ENCODE results near the gene TENM4.

Gene TENM4

GRCh38 chr11:78810559-78811009 is 630.2 kb downstream of the TENM4 start:
- no peak for DNase-seq (ENCODE audit: low spot score)

GRCh38 chr11:78809931-78810541 is 630.8 kb downstream of the TENM4 start:
- DNase-seq (ENCODE audit: low spot score), result no peak

GRCh38 chr11:78808923-78809322 is 631.9 kb downstream of the TENM4 start:
- DNase-seq (ENCODE audit: low spot score), result no peak

- DNase-seq (ENCODE audit: low spot score), result no peak
These were observed 633.5 kb downstream of the TENM4 start for GRCh38 chr11:78807351-78807750.

- DNase-seq (ENCODE audit: low spot score), result no peak
These were observed 634.4 kb downstream of the TENM4 start for GRCh38 chr11:78806214-78807004.

- no peak for DNase-seq (ENCODE audit: low spot score)
These were observed 635.8 kb downstream of the TENM4 start for GRCh38 chr11:78804991-78805390.

- no peak for DNase-seq (ENCODE audit: low spot score)
These were observed 636.8 kb downstream of the TENM4 start for GRCh38 chr11:78803995-78804394.

- DNase-seq (ENCODE audit: low spot score), result no peak
These were observed 638.6 kb downstream of the TENM4 start for GRCh38 chr11:78802058-78802761.

- DNase-seq (ENCODE audit: low spot score), result no peak
These were observed 639.5 kb downstream of the TENM4 start for GRCh38 chr11:78801161-78801884.

GRCh38 chr11:78800756-78801155 is 640.1 kb downstream of the TENM4 start:
- no peak for DNase-seq (ENCODE audit: low spot score)

- no peak for DNase-seq (ENCODE audit: low spot score)
These were observed 640.6 kb downstream of the TENM4 start for GRCh38 chr11:78800096-78800690.

- peak; percentile 42 for DNase-seq (ENCODE audit: low spot score)
These were observed 642.2 kb downstream of the TENM4 start for GRCh38 chr11:78798663-78799062.

GRCh38 chr11:78797559-78797958 is 643.3 kb downstream of the TENM4 start:
- DNase-seq (ENCODE audit: low spot score), result no peak

- no peak for DNase-seq (ENCODE audit: low spot score)
These were observed 643.9 kb downstream of the TENM4 start for GRCh38 chr11:78796956-78797355.

- DNase-seq (ENCODE audit: low spot score), result no peak
These were observed 645.1 kb downstream of the TENM4 start for GRCh38 chr11:78795621-78796261.

GRCh38 chr11:78791964-78792363 is 648.9 kb downstream of the TENM4 start:
- DNase-seq (ENCODE audit: low spot score), result no peak

GRCh38 chr11:78791254-78791653 is 649.6 kb downstream of the TENM4 start:
- no peak for DNase-seq (ENCODE audit: low spot score)

- no peak for DNase-seq (ENCODE audit: low spot score)
These were observed 650.0 kb downstream of the TENM4 start for GRCh38 chr11:78790784-78791183.

- DNase-seq (ENCODE audit: low spot score), result no peak
These were observed 651.5 kb downstream of the TENM4 start for GRCh38 chr11:78789375-78789774.

- DNase-seq (ENCODE audit: low spot score), result no peak
These were observed 652.3 kb downstream of the TENM4 start for GRCh38 chr11:78788533-78788932.

- DNase-seq (ENCODE audit: low spot score), result no peak
These were observed 653.1 kb downstream of the TENM4 start for GRCh38 chr11:78787696-78788095.

Data from cerebellar cortex (tissue), 1 donor.